HepG2 (cell line): Measurements from ENCODE around the gene GLRX5. TPM values are rescaled to one million over a fixed set of nuclear protein-coding genes. Genes with fewer than 3 reads are reported as not detected.

Experiments used
- ATAC-seq: fragments of 200-7000 bp; cut with Tn5 transposase; 3 replicates; pipeline ENCODE4 v1.9.1; 2020; ENCODE audit warnings: mild to moderate bottlenecking, moderate library complexity
- BruUV-seq: library from RNA; stranded (reverse); fragments of 400-500 nt; replicated peaks from 2 replicates; lab custom pipeline; 2021; lab: Mats Ljungman, UMichigan
- CTCF ChIA-PET: fragments of 300-600 bp; formaldehyde crosslinking; extraction: SDS; loops from one replicate; lab custom pipeline; 2021; ENCODE audit warnings: low total read pairs, inconsistent platforms, low intra/inter-chr PET ratio; lab: Yijun Ruan, JAX
- POLR2A ChIA-PET: fragments of 350-600 bp; sonication (Branson Sonifier 250); formaldehyde crosslinking; loops from one replicate; lab custom pipeline; 2020; ENCODE audit warnings: antibody characterized with exemption, inconsistent platforms; lab: Yijun Ruan, JAX
- DNase-seq: peaks from one replicate; pipeline ENCODE4 v3.0.0-alpha.2; 2015; ENCODE audit warnings: low spot score
- FAIRE-seq: peaks from 3 replicates; lab custom pipeline; 2011; peaks lifted over from hg19 to GRCh38; lab: Jason Lieb, UNC
- H2AFZ ChIP-seq: one replicate; pipeline ENCODE4 v1.6.1; 2011; ENCODE audit warnings: low read length, inconsistent platforms
- H3K27ac ChIP-seq: fragments of 300-600 bp; 3 replicates; pipeline ENCODE4 v1.8.0; 2011; ENCODE audit warnings: mixed run types, mild to moderate bottlenecking, mixed read lengths, low read length, inconsistent platforms; ENCODE audit not compliant: insufficient read depth; ENCODE audit errors: extremely low read length
- H3K27me3 ChIP-seq, 2 experiments: fragments of 200-600 bp in 1 of 2; 2 replicates in 1 of 2; 3 replicates in 1 of 2; pipeline versions ENCODE4 v1.6.0 to v1.8.0; 2011; ENCODE audit warnings: low read length in 2 of 2, mild to moderate bottlenecking in 2 of 2, moderate library complexity in 2 of 2, inconsistent platforms in 1 of 2; ENCODE audit not compliant: insufficient read depth in 2 of 2, control insufficient read depth in 1 of 2
- H3K36me3 ChIP-seq, 2 experiments: fragments of 200-600 bp in 1 of 2; replicated peaks in 1 of 2; 2 replicates in 1 of 2; 3 replicates in 1 of 2; pipeline versions ENCODE4 v1.5.1 to v1.8.0; 2011; ENCODE audit warnings: low read length in 2 of 2, inconsistent platforms in 1 of 2; ENCODE audit not compliant: insufficient read depth in 2 of 2, control insufficient read depth in 1 of 2
- H3K4me1 ChIP-seq: 2 replicates; pipeline ENCODE4 v1.5.1; 2012; ENCODE audit warnings: low read length, inconsistent platforms; ENCODE audit not compliant: insufficient read depth
- H3K4me2 ChIP-seq: 2 replicates; pipeline ENCODE4 v1.6.0; 2011; ENCODE audit warnings: low read depth, low read length, inconsistent platforms
- H3K4me3 ChIP-seq, 3 experiments: fragments of 200-600 bp in 1 of 3; sonication (generic), shearing (Covaris generic) in 1 of 3; replicated peaks in 1 of 3; 2 replicates each; pipeline ENCODE4 v1.5.1; 2011 to 2016; ENCODE audit warnings: low read length in 3 of 3, inconsistent platforms in 2 of 3, low read depth in 2 of 3, mild to moderate bottlenecking in 2 of 3, control low read depth in 1 of 3, mixed read lengths in 1 of 3; ENCODE audit not compliant: insufficient read depth in 1 of 3
- H3K79me2 ChIP-seq: one replicate; pipeline ENCODE4 v1.6.1; 2011; ENCODE audit warnings: low read length, inconsistent platforms; ENCODE audit not compliant: insufficient read depth
- H3K9ac ChIP-seq: 2 replicates; pipeline ENCODE4 v1.6.0; 2011; ENCODE audit warnings: mild to moderate bottlenecking, low read depth, low read length, inconsistent platforms; ENCODE audit not compliant: insufficient read depth
- H3K9me3 ChIP-seq: 2 replicates; pipeline ENCODE4 v1.5.1; 2012; ENCODE audit warnings: mild to moderate bottlenecking, low read length
- H4K20me1 ChIP-seq: 2 replicates; pipeline ENCODE4 v1.6.0; 2011; ENCODE audit warnings: inconsistent platforms, mild to moderate bottlenecking, low read length, moderate library complexity; ENCODE audit not compliant: insufficient read depth
- CENPX ChIP-seq: sonication (generic); formaldehyde crosslinking; IDR thresholded peaks from 2 replicates; pipeline ENCODE4 v1.9.0; 2021; ENCODE audit warnings: mild to moderate bottlenecking, missing genetic modification reagents, moderate library complexity
- GATA4 ChIP-seq: sonication (generic); IDR thresholded peaks from 2 replicates; pipeline ENCODE4 v1.6.1; 2016; ENCODE audit warnings: antibody characterized with exemption, low read depth, borderline replicate concordance
- IKZF1 ChIP-seq: fragments of 450-650 bp; IDR thresholded peaks from 2 replicates; pipeline ENCODE4 v1.7.1; 2016
- IRF1 ChIP-seq: sonication (generic); formaldehyde crosslinking; IDR thresholded peaks from 2 replicates; pipeline ENCODE4 v1.4.0; 2020; ENCODE audit warnings: low read depth, mild to moderate bottlenecking, missing genetic modification reagents
- RBM22 ChIP-seq: fragments of 200-400 bp; formaldehyde crosslinking; optimal IDR thresholded peaks from 2 replicates; pipeline ENCODE3; 2017; ENCODE audit warnings: mild to moderate bottlenecking, low read length, moderate library complexity
- RBM39 ChIP-seq: fragments of 200-400 bp; formaldehyde crosslinking; IDR thresholded peaks from one replicate; pipeline ENCODE4 v1.6.1; 2018; ENCODE audit warnings: antibody characterized with exemption, mild to moderate bottlenecking, low read depth, low read length; ENCODE audit not compliant: poor library complexity, severe bottlenecking
- STAT6 ChIP-seq: sonication (generic); formaldehyde crosslinking; IDR thresholded peaks from 2 replicates; pipeline ENCODE4 v1.4.0; 2020; ENCODE audit warnings: missing genetic modification reagents, mild to moderate bottlenecking, borderline replicate concordance
- TBX3 ChIP-seq: fragments of 450-650 bp; IDR thresholded peaks from 2 replicates; pipeline ENCODE4 v1.6.1; 2017; ENCODE audit warnings: antibody characterized with exemption, mild to moderate bottlenecking, inconsistent platforms, borderline replicate concordance
- ZBTB25 ChIP-seq: IDR thresholded peaks from 2 replicates; pipeline ENCODE4 v1.6.1; 2018; ENCODE audit warnings: missing genetic modification reagents
- WGBS: methylation state at CpG from one replicate; pipeline ENCODE4 v1.1.6; 2017; ENCODE audit warnings: low lambda C conversion rate; 5-methylcytosine and 5-hydroxymethylcytosine counted together
- in situ Hi-C: cut with HindIII; loops from 2 replicates; pipeline ENCODE4 v1.10.0; 2017; ENCODE audit warnings: low pct_unique_long_range_greater_than_20kb; ENCODE audit not compliant: extremely low pct_ligation_motif_present
- intact Hi-C: fragments of 100-400 bp; cut with micrococcal nuclease; formaldehyde crosslinking; loops from one replicate; pipeline ENCODE4 v1.10.0; 2022; ENCODE audit not compliant: unreplicated experiment
- polyA plus RNA-seq, 8 experiments: library from polyadenylated mRNA; depleted of rRNA in 3 of 8; stranded (reverse) in 7 of 8; unstranded in 1 of 8; fragments of >200 nt; fragmentation: Illumina TruSeq in 4 of 8; extraction: Trizol in 4 of 8; gene quantifications; 2 replicates each; pipeline versions ENCODE4 v1.2.1 to v1.2.3, GENCODE V29; 2011 to 2016; ENCODE audit warnings: low read depth in 4 of 8, missing spikeins in 1 of 8, mixed read lengths in 1 of 8; ENCODE audit not compliant: insufficient read depth in 1 of 8
- total RNA-seq, 5 experiments: library from RNA; depleted of rRNA; stranded (reverse); fragments of >200 nt; fragmentation: Illumina TruSeq; extraction: Trizol; gene quantifications; 2 replicates each; pipeline ENCODE4 v1.2.3, GENCODE V29; 2016; ENCODE audit warnings: low read depth in 1 of 5

Gene GLRX5
- total and polyA plus RNA-seq, 2 of the 13 experiments (the other 11 are each of a cell fraction or from before 2014, with no cell fraction given) = 122 to 146 TPM

GRCh38 chr14:95545515-95546168 lies 10.8 kb downstream of the GLRX5 start:
- BruUV-seq = no TSS peak
- Histone ChIP-seq H4K20me1 (peaks cover 19% of the 10 kb centered on the region), H3K79me2 (peaks cover 63% of the 10 kb centered on the region), H3K4me3 (no peak overlapping the region), H3K9ac (no peak overlapping the region), H2AFZ (no peak overlapping the region), H3K36me3 (peaks cover 12 to 29% of the 10 kb centered on the region in 2 experiments), H3K4me1 (peaks cover 75% of the 10 kb centered on the region), H3K4me2 (no peak overlapping the region), H3K27me3 (no peaks in the 10 kb centered on the region), H3K9me3 (no peaks in the 10 kb centered on the region), H3K27ac (no peak overlapping the region)
- in situ Hi-C loops (no loop called here), intact Hi-C loops (no loop called here)
- DNase-seq (no peak), ATAC-seq (no peak), FAIRE-seq (no peak)
- 98% methylated on average over 5 of the region's 5 CpGs for WGBS
- ChIA-PET CTCF (no interaction called here), POLR2A (interaction anchor here (3.2 to 7.1 kb wide), 3 partner anchors 9 to 102 kb away, joined by 13 to 183 read pairs (median 97); partner anchors contain the start of gene GLRX5)
- TF ChIP-seq RBM22 = peak; percentile 60
- TF ChIP-seq CENPX (CRISPR knock-in tag) = no peak

GRCh38 chr14:95547272-95547625 lies 12.4 kb downstream of the GLRX5 start:
- CTCF ChIA-PET = interaction anchor here (2.1 kb wide), 1 partner anchor 14 kb away, joined by 5 read pairs; no protein-coding TSS in a partner anchor
- TF ChIP-seq GATA4 (no peak), ZBTB25 (CRISPR knock-in tag) (no peak), RBM39 (no peak), TBX3 (no peak), IKZF1 (no peak), IRF1 (no peak), STAT6 (CRISPR knock-in tag) (no peak)

More at GRCh38 chr14:95547272-95547625, 12.4 kb downstream of the GLRX5 start:
- Histone ChIP-seq H3K4me2 (peak overlapping the region; percentile 66), H2AFZ (no peak overlapping the region), H3K27me3 (no peaks in the 10 kb centered on the region), H3K27ac (peak overlapping the region; percentile 90), H3K9ac (peak overlapping the region; percentile 48; the same call in 1 of the 2 replicates), H3K9me3 (no peaks in the 10 kb centered on the region), H3K79me2 (peaks cover 47% of the 10 kb centered on the region), H3K36me3 (peaks cover 12 to 29% of the 10 kb centered on the region in 2 experiments), H4K20me1 (peaks cover 10% of the 10 kb centered on the region), H3K4me3 (peak overlapping the region in 2 of 3 experiments; percentile 13 to 45; a peak in 2 of 6 replicates), H3K4me1 (peaks cover 65% of the 10 kb centered on the region)
- POLR2A ChIA-PET = interaction anchor here (1.2 to 7.1 kb wide), 7 partner anchors 9 to 120 kb away, joined by 3 to 183 read pairs (median 13); partner anchors contain the start of genes GLRX5 and SYNE3
- no TSS peak for BruUV-seq
- DNase-seq (no peak), ATAC-seq (no peak), FAIRE-seq (no peak)
- 40% methylated on average over 3 of the region's 5 CpGs for WGBS
- in situ Hi-C loops (no loop called here), intact Hi-C loops (no loop called here)
